HG03432 (cell line): Measurements from ENCODE around the gene COX8C.
"Not testable (repeated sequence)": the region's sequence is repeated elsewhere in the genome, so short reads cannot be mapped to it uniquely, and the experiment has no call there.

ENCODE experiments used
- ATAC-seq: cut with Tn5 transposase; IDR thresholded peaks from one replicate; pipeline ENCODE4 v1.9.1; 2021; ENCODE audit warnings: mild to moderate bottlenecking, moderate library complexity; ENCODE audit not compliant: unreplicated experiment

Gene COX8C

GRCh38 chr14:93319958-93320357 lies 27.0 kb upstream of the COX8C start:
- peak; percentile 55 for ATAC-seq

GRCh38 chr14:93320489-93320888 lies 26.5 kb upstream of the COX8C start:
- ATAC-seq, result no peak

- no peak for ATAC-seq
Measured at GRCh38 chr14:93322929-93323599, 23.9 kb upstream of the COX8C start.

GRCh38 chr14:93323600-93324174 lies 23.3 kb upstream of the COX8C start:
- ATAC-seq, result no peak

- ATAC-seq, result no peak
Measured at GRCh38 chr14:93326196-93326595, 20.8 kb upstream of the COX8C start.

GRCh38 chr14:93328546-93328945 lies 18.4 kb upstream of the COX8C start:
- ATAC-seq, result no peak

GRCh38 chr14:93329965-93330608 lies 16.9 kb upstream of the COX8C start:
- ATAC-seq, result no peak

GRCh38 chr14:93330609-93331000 lies 16.4 kb upstream of the COX8C start:
- no peak for ATAC-seq

- no peak for ATAC-seq
Measured at GRCh38 chr14:93331002-93331727, 15.8 kb upstream of the COX8C start.

GRCh38 chr14:93331728-93332396 lies 15.1 kb upstream of the COX8C start:
- no peak for ATAC-seq

- ATAC-seq, result peak; percentile 69
Measured at GRCh38 chr14:93332397-93332852, 14.6 kb upstream of the COX8C start.

- peak; percentile 85 for ATAC-seq
Measured at GRCh38 chr14:93332853-93333630, 13.9 kb upstream of the COX8C start, which contains the start of gene BTBD7. Gene BTBD7 (minus strand): TSS chr14:93333036. CDS start chr14:93296051, 36,985 bp downstream.

- no peak for ATAC-seq
Measured at GRCh38 chr14:93333631-93334103, 13.3 kb upstream of the COX8C start.

GRCh38 chr14:93337143-93337753 lies 9.7 kb upstream of the COX8C start:
- ATAC-seq, result no peak

GRCh38 chr14:93337884-93338283 lies 9.1 kb upstream of the COX8C start:
- ATAC-seq, result no peak

- ATAC-seq, result no peak
Measured at GRCh38 chr14:93343266-93343665, 3.7 kb upstream of the COX8C start.

GRCh38 chr14:93343797-93344196 lies 3.2 kb upstream of the COX8C start:
- ATAC-seq, result no peak

GRCh38 chr14:93347850-93348249 lies 868 bp downstream of the COX8C start:
- ATAC-seq, result no peak

- ATAC-seq, result no peak
Measured at GRCh38 chr14:93348292-93348691, 1.3 kb downstream of the COX8C start.

GRCh38 chr14:93354873-93355272 lies 7.9 kb downstream of the COX8C start:
- ATAC-seq, result not testable (repeated sequence)
